ENCODE data around the gene ZFP64. TPM values are rescaled to one million over a fixed set of nuclear protein-coding genes. Genes with fewer than 3 reads are reported as not detected.

The ZFP64 gene
- total RNA-seq, 2 experiments from 2014 or later, result 10.0 to 16.7 TPM

- BruUV-seq (replicated peaks), result no TSS peak
- DNase-seq (ENCODE audit: low spot score), result no peak
- ChIA-PET CTCF (ENCODE audit: unreplicated experiment) (no interaction called here), POLR2A (no interaction called here)
- H3K27ac ChIP-seq (ENCODE audit: low read depth, low read length, poor library complexity, severe bottlenecking), result no peak overlapping the region
- TF ChIP-seq EZH2phosphoT487 (IDR thresholded peaks at IDR 0.05; ENCODE audit: borderline replicate concordance, low read depth, low read length), result no peak
- H2AFZ ChIP-seq (ENCODE audit: low read length), result no peak overlapping the region
- no peaks in the 10 kb centered on the region for H4K20me1 ChIP-seq (ENCODE audit: insufficient read depth, low read length)
- H3K4me3 ChIP-seq (ENCODE audit: low read depth, low read length, poor library complexity, severe bottlenecking), result no peak overlapping the region
- no peak overlapping the region for H3K4me2 ChIP-seq (ENCODE audit: low read length)
- no peaks in the 10 kb centered on the region for H3K9me3 ChIP-seq (ENCODE audit: low read length)
- no peaks in the 10 kb centered on the region for H3K4me1 ChIP-seq (ENCODE audit: insufficient read depth, low read length, poor library complexity, severe bottlenecking)
- intact Hi-C loops (cut with micrococcal nuclease; ENCODE audit: unreplicated experiment), result no loop called here
- H3K36me3 ChIP-seq (ENCODE audit: insufficient read depth, low read length), result no peaks in the 10 kb centered on the region
- no peaks in the 10 kb centered on the region for H3K9me2 ChIP-seq (ENCODE audit: insufficient read depth, low read length)
- no peaks in the 10 kb centered on the region for H3K79me2 ChIP-seq (ENCODE audit: insufficient read depth, low read depth, low read length)
Observed at GRCh38 chr20:52132337-52132736, 59.2 kb downstream of the ZFP64 start.

- TF ChIP-seq CTCF (conservative IDR thresholded peaks at IDR 0.05; ENCODE audit: low read length) (no peak), EZH2phosphoT487 (IDR thresholded peaks at IDR 0.05; ENCODE audit: borderline replicate concordance, low read depth, low read length) (no peak)
- no peaks in the 10 kb centered on the region for H3K4me1 ChIP-seq (ENCODE audit: insufficient read depth, low read length, poor library complexity, severe bottlenecking)
- H3K4me2 ChIP-seq (ENCODE audit: low read length), result no peak overlapping the region
- H3K4me3 ChIP-seq (ENCODE audit: low read depth, low read length, poor library complexity, severe bottlenecking), result no peak overlapping the region
- no TSS peak for BruUV-seq (replicated peaks)
- intact Hi-C loops (cut with micrococcal nuclease; ENCODE audit: unreplicated experiment), result no loop called here
- POLR2A ChIA-PET, result no interaction called here
- no peaks in the 10 kb centered on the region for H3K79me2 ChIP-seq (ENCODE audit: insufficient read depth, low read depth, low read length)
- no peak overlapping the region for H2AFZ ChIP-seq (ENCODE audit: low read length)
- CTCF ChIA-PET (ENCODE audit: unreplicated experiment), result no interaction called here
- no peaks in the 10 kb centered on the region for H3K36me3 ChIP-seq (ENCODE audit: insufficient read depth, low read length)
- H3K27ac ChIP-seq (ENCODE audit: low read depth, low read length, poor library complexity, severe bottlenecking), result no peak overlapping the region
- no peak for DNase-seq (ENCODE audit: low spot score)
- no peaks in the 10 kb centered on the region for H3K9me2 ChIP-seq (ENCODE audit: insufficient read depth, low read length)
- H3K9me3 ChIP-seq (ENCODE audit: low read length), result no peaks in the 10 kb centered on the region
- H4K20me1 ChIP-seq (ENCODE audit: insufficient read depth, low read length), result no peaks in the 10 kb centered on the region
Observed at GRCh38 chr20:52131048-52131643, 60.4 kb downstream of the ZFP64 start.

- TF ChIP-seq EZH2phosphoT487 (IDR thresholded peaks at IDR 0.05; ENCODE audit: borderline replicate concordance, low read depth, low read length) (no peak), CTCF (conservative IDR thresholded peaks at IDR 0.05; ENCODE audit: low read length) (no peak)
- H3K36me3 ChIP-seq (ENCODE audit: insufficient read depth, low read length), result no peaks in the 10 kb centered on the region
- no TSS peak for BruUV-seq (replicated peaks)
- no peaks in the 10 kb centered on the region for H3K9me3 ChIP-seq (ENCODE audit: low read length)
- no peak for DNase-seq (ENCODE audit: low spot score)
- no peaks in the 10 kb centered on the region for H4K20me1 ChIP-seq (ENCODE audit: insufficient read depth, low read length)
- H3K79me2 ChIP-seq (ENCODE audit: insufficient read depth, low read depth, low read length), result no peaks in the 10 kb centered on the region
- CTCF ChIA-PET (ENCODE audit: unreplicated experiment), result no interaction called here
- POLR2A ChIA-PET, result no interaction called here
- intact Hi-C loops (cut with micrococcal nuclease; ENCODE audit: unreplicated experiment), result no loop called here
- no peak overlapping the region for H2AFZ ChIP-seq (ENCODE audit: low read length)
- H3K4me3 ChIP-seq (ENCODE audit: low read depth, low read length, poor library complexity, severe bottlenecking), result no peak overlapping the region
- H3K9me2 ChIP-seq (ENCODE audit: insufficient read depth, low read length), result no peaks in the 10 kb centered on the region
- H3K4me1 ChIP-seq (ENCODE audit: insufficient read depth, low read length, poor library complexity, severe bottlenecking), result no peaks in the 10 kb centered on the region
- H3K4me2 ChIP-seq (ENCODE audit: low read length), result no peak overlapping the region
- H3K27ac ChIP-seq (ENCODE audit: low read depth, low read length, poor library complexity, severe bottlenecking), result no peak overlapping the region
Observed at GRCh38 chr20:52130406-52130805, 61.2 kb downstream of the ZFP64 start.

Measured in OCI-LY7 (cell line).